Activated CD8-positive, alpha-beta memory T cell treated with anti-CD3 and anti-CD28 coated beads, Interleukin-2, amount 50 U/mL, for 1 hour (primary cell): ENCODE measurements around the gene LSM4.
"Not testable (repeated sequence)": the region's sequence is repeated elsewhere in the genome, so short reads cannot be mapped to it uniquely, and the experiment has no call there.

Source experiments
- DNase-seq: peaks from one replicate; pipeline ENCODE4 v3.0.0-alpha.2; 2020; ENCODE audit errors: extremely low read depth

The LSM4 gene

DNA sequence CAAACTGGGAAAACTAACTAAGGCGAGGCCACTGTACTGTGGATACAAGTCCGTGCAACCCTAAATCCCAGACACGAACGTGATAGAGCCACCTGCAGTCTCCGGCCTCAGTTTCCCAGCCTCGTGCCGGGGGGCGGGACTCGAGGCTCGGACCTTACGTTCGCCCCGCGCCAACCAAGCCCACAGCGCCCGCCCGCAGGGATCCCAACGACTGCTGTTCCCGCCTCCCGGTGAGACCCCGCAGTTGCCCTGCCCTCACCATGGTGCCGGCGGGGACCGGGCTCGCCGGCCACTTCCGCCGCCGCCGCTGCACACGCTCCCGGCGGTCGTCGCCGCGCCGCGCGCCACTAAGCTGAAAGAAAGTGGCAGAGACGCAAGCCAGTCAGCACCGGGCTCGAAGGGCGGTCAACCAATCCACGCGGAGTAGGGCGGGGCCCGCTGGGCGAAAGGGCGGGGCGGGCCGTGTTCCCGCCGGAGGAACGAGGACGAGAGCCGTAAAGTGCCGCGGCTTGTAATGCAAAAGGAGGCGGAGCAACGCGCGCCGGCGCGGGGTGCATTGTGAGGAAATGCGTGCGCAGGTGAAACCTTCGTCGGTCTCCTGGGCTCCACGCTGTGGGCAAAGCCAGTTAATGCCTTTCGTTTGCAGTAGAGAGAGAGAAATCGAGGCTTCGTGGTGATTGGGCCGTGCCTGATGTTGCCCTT lies at the start of gene LSM4:
TSS of gene LSM4 (minus strand) at position 318 of the 702 bp plus-strand sequence. CDS start at position 262, 56 bp downstream.
- peak; percentile 96 for DNase-seq

DNA sequence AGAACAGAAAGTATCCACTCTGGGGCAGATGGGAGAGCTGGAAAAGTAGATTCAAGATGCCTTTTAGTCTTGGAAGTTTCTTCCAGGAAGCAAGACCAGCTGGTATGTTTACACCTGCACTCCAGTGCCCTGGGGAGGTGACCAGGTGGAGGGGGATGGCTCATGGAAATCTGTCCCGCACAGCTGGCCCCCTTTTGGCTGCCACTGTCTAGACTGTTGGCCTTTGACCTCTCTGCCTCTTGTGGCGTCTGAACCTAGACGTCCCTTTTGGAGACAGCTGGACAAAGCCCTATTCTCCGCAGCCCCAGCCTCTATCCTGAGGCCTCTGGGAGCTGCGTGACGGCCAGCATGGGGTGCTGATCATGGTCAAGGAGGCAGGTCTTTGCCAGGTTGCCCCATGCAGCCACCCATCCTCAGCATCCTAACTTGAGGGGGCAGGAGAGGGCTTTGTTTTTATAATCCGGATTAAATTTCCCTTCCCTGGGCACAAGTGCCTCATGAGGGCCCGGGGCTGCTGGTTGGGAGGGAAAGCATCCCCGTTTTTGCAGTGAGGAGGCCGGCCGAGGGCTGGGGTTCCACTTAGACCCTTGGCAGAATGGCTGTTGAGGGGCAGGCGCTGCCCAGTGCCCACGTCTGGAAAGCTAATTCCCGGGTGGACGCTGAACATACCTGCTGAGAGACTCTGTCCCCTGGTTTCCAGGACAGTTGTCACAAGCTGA lies 45.8 kb upstream of the LSM4 start:
- no peak for DNase-seq

DNA sequence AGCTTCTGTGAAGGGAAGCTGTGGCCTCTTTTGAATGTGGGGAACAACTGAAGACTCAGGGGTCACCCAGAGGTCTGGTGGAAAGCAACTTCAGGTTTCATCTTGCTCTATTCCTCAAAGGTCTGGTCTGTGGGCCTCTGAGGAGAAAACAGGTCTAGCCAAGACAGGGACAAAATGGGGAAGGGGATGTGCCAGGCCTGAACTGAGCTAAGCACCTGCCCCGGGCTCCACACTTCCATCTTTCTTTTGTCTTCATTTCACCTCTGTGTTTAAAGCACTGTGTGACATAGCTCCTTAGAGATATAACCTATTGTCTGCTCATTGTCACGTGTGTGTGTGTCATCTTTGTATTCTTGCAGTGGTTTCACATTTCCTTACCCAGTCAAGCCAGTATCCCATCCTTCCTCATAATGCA lies 43.2 kb upstream of the LSM4 start:
- DNase-seq, result no peak

DNA sequence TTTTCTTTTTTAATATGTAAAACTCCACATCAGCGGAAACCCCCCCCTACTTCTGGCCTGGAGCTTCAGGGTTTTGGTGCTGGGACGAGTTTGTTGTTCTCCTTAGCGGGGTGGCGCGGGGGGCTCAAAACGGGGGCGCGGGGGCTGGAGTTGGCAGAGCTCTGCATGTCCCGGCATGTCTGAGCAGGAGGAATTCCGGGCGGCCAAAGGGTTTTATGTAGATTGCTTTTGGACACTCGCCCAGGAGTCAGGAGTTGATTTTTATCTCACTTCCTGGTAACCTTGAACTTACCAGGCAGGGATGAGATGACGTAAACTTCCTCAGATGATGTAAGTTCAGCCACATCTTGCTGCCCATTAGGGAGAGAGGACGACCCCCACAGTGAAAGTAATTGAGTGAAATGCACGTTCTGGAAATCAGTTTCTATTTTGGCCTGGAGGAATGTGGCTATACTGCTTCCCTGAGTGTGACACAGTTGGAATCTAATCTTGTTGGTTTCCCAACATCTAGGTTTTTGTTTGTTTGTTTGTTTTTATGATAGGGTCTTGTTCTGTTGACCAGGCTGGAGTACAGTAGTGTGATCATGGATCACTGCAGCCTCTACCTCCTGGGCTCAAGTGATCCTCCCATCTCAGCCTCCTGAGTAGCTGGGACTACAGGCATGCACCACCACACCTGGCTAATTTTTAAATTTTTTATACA lies 42.1 kb upstream of the LSM4 start:
- no peak for DNase-seq

DNA sequence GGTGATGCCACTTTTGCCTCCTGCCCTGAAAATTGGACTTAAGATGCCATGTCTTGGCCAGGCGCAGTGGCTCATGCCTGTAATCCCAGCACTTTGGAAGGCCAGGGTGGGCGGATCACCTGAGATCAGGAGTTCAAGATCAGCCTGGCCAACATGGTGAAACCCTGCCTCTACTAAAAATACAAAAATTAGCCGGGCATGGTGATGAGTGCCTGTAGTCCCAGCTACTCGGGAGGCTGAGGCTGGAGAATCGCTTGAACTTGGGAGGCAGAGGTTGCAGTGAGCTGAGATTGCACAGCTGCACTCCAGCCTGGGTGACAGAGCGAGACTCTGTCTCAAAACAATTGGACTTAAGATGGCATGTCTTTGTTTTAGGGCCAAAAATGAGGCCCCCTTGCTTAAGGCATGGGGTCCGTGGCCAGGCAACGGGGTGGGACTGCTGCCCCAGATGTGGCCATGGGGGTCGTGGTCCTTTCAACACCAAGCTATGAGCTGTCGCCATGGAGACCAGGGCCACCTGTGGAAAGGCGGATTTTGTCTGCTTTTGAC lies 41.5 kb upstream of the LSM4 start:
- not testable (repeated sequence) for DNase-seq

DNA sequence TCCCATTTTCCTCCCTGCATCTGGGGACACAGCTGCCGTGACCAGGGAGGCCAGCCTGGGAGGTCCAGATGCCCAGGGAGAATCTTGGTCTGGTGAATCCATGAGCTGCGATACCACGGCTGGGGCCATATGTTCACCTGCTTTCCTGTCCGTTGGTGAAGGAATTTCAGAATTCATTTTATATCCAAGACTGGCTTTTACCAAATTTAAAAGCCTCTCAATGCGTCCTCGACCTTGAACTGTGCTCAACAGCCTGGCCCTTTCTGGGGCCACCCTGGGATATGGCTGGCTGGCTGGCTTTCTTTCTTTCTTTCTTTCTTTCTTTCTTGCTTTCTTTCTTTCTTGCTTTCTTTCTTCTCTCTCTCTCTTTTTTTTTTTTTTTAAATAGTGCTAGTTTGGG lies 40.9 kb upstream of the LSM4 start:
- no peak for DNase-seq

DNA sequence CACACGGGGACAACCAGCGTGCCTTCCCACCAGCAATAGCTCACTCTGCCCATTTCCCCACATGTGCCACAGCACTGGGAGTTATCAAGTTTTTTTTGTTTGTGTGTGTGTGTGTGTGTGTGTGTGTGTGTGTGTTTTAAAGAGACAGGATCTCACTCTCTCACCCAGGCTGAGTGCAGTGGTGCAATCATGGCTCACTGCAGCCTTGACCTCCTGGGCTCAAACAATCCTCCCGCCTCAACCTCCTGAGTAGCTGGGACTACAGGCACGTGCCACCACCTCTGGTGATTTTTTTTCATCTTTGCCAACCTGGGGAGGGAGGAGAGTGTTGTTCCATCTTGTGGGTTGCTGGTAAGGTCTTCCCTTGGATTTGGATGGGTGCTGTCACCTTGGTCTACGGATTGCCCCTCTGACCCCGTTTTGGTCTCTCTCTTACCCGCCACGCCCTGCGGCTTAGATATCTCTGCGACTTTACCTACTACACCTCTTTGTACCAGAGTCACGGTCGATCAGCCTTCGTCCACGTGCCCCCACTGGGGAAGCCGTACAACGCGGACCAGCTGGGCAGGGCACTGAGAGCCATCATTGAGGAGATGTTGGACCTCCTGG lies 40.2 kb upstream of the LSM4 start:
- DNase-seq, result no peak

DNA sequence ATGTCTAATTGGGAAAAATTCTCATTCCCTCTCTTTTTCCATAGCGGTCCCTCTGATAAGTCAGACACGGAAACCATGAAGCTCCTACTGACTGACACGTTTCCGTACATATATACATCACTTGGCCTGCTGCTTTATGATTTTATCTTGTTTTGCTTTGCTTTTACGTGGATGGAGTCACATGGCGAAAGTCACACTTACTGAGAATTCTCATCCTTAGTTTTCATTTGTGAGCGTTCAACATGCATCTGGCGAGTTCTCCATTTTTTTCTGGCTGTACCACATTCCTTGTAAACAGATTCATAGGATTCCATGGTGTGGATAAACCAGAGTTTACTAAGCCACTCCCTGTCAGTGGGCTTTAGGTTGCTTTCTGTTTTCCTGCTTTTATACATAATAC lies 38.8 kb upstream of the LSM4 start:
- DNase-seq, result no peak

DNA sequence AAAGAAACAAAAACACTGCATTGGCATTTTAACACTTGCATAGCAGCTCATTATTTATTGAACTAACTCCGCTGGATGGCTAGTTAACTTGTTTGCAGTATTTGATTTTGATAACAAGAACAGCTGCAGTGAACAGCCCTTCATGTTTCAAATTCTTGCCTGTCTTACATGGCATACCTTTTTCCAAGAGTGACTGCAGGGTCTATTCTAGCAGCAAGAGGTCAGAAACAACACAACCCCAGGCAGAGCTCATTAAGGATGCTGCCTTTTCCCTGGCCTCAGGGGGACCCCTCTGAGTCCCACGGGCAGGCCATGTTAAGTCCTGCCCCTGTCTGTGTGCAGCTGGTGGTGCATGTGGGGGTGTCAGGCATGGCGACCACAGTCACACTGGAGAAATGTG lies 34.2 kb upstream of the LSM4 start:
- no peak for DNase-seq

DNA sequence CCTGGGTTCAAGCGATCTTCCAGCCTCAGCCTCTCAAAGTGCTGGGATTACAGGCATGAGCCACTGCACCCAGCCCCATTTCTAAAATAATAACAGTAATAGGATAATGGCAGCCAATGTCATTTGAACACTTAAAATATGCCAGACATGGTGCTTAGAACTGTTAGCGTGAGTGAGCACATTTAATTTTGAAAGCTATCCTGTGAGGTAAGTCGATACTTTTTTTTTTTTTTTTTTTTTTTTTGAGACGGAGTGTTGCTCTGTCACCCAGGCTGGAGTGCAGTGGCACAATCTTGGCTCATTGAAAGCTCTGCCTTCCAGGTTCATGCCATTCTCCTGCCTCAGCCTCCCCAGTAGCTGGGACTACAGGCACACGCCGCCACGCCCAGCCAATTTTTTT lies 31.9 kb upstream of the LSM4 start:
- DNase-seq, result not testable (repeated sequence)

DNA sequence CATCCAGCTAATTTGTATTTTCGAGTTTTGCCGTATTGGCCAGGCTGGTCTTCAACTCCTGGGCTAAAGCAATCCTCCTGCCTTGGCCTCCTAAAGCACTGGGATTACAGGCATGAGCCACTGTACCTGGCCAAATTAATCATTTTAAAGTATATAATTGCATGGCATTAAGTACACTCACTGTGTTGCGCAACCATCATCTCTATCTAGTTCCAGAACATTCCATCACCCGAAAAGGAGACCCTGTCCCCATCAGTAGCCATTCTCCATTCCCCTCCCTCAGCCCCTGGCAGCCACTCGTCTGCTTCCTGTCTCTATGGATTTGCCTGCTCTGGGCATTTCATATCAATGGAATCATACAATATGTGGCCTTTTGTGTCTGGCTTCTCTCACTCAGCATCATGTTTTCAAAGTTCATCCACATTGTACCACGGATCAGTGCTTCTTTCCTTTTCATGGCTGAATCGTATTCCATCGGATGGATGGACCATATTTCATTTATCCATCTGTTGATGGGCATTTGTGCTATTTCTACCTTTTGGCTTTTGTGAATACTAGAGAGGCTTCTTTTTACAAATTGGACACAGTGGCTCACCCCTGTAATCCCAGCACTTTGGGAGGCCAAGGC lies 30.6 kb upstream of the LSM4 start:
- no peak for DNase-seq

DNA sequence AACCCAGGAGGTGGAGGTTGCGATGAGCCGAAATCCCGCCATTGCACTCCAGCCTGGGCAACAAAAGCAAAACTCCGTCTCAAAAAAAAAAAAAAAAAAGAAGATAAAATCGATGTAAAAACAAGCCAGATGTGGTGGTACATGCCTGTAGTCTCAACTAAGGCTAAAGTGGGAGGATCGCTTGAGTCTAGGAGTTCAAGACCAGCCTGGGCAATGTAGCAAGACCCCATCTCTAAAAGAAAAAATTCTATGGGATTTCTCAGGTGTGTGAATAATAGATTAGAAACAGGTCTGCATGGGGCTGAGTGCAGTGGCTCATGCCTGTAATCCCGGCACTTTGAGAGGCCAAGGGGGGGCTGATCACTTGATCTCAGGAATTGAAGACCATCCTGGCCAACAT lies 28.7 kb upstream of the LSM4 start:
- DNase-seq, result no peak

DNA sequence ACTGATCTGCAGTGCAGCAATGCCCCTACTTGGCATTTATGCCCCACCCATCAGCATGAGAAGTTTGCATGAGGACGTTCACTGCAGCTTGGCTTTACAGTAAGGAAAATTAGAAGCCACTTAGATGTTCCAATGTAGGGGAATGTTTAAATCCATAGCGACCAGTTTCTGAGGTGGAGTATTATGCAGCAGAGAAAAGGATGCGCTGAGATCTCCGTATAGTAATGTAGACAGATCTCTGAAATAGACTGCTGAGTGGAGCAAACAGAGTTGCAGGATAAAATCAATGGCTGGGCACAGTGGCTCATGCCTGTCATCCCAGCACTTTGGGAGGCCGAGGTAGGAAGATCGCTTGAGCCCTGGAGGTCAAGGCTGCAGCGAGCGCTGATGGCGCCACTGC lies 27.6 kb upstream of the LSM4 start:
- no peak for DNase-seq

DNA sequence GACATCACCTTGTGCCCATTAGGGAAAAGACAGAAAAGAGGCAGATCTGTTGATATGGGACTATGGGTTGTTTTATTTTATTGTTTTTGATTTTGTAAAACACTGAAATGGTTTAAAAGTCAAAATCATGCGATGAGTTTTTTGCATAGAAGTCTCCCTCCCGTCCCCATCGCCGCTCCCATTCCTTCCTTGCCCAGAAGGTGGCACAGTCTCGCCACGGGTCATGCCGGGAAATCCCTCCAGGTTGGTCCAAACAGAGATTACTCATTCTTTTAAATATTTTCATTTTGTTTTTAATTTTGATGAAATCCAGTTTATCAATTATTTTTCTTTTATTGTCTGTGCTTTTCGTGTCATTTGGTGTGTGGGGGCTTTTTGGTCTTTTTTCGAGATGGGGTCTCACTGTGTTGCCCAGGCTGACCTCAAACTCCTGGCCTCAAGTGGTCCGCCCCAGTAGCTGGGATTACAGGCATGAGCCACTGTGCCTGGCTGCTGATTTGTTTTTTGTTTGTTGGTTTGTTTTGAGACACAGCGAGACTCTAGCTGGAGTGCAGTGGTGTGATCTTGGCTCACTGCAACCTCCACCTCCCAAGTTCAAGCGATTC lies 26.8 kb upstream of the LSM4 start:
- DNase-seq, result no peak

DNA sequence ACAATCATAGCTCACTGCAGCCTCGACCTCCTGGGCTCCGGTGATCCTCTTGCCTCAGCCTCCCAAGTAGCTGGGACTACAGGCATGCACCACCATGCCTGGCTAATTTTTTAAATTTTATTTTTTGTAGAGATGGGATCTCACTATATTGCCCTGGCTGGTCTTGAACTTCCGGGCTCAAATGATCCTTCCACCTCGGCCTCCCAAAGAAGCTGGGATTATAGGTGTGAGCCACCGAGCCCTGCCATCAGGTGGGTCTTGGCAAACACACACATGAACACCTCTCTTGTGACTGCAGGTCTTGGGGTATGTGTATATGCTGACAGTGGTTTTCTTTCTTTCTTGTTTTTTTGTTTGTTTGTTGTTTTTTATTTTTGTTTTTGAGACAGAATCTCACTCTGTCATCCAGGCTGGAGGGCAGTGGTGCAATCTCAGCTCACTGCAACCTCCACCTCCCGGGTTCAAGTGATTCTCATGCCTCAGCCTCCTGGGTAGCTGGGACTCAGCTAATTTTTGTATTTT lies 26.0 kb upstream of the LSM4 start:
- not testable (repeated sequence) for DNase-seq

DNA sequence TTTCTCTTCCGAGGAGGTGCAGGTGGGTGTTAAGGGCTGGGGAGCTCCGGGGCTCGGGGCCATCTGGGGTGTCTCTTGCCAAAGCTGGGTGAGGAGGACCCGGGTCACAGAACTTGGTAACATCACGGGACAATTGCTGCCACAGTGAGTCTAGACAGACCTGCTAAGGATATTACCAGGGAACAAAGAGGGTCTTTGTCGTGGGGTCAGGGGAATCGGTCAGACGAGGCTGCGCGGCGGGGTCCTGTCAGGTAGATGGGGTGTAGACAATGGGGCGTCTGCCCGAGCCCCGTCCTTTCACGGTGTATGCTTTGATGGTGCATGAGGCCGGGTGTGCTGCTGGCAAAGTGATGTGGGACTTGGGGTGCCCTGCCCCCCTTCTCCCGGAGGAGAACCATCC lies 25.3 kb upstream of the LSM4 start:
- DNase-seq, result no peak

DNA sequence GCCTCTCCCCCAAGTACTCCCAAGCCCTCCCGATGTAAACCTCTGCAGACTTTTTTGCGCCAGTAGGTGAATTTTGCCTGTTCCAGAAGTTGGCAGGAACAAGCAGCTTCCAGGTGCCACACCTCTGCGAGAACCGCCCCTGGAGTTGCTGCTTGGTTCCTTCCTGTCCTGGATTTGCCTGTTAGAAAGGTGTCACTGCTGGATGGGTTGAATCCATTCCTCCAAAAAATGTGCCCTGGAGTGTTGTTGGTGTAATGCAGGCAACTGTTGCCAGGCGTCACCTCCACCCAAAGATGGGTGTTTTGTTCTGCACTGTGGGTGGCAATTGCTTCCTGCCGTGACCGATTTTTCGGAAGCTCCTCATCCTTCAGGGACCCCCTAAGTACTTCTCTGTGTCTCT lies 23.2 kb upstream of the LSM4 start:
- no peak for DNase-seq

DNA sequence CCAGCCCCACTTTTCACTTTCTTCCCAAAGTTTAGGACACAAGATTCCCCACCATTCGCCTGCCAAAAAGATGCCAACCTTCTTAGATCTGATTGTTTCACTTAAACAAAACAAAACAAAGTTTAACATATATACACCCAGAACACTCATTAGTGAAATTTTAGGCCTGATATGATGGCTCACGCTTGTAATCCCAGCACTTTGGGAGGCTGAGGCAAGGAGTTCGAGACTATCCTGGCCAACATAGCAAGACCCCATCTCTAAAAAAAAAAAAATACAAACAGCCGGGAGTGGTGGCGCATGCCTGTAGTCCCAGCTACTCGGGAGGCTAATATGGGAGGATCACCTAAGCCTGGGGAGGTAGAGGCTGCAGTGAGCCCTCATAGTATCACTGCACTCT lies 22.4 kb upstream of the LSM4 start:
- DNase-seq, result no peak

DNA sequence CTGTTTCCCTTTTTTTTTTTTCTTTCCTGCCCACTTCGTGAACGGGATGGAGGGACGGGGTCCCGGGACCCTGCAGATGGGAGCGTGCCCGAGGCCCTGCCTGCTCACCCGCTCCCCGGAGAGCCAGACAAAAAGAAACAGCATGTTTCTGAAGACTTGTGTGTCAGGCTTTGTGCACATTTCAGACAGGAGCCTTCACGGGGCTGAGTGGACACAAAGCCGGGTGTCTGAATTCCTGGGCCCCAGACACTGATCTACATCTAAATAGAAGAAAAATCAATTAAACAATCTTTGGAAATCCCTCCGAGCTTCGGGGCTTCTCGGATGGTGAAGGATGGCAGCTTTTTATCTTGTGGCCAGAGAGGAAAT lies 21.7 kb upstream of the LSM4 start:
- no peak for DNase-seq

DNA sequence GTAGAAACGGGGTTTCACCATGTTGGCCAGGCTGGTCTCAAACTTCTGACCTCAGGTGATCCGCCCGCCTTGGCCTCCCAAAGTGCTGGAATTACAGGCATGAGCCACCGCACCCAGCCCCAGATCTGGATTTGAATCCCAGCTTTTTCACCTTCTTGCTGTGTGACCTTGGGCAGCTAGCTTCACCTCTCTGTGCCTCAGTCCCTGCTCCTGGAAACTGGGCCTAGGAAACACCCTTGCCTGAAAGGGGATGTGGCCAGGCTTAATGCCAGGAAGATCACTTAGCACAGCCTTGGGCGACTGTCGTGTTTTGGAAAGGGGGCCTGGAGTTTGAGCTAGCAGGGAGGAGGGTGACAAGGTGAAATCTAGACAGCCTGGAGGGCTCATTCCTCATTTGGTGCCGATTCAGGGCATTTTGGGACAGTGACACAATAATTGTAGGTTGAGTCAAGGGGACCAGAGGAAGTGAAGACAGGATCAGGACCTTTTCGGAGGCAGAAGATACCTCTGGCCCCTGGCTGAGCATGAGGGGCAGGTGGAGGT lies 19.3 kb upstream of the LSM4 start:
- DNase-seq, result no peak
